Right lobe of liver (tissue), 6 donors: ENCODE measurements around the gene TUB. TPM values are rescaled to one million over a fixed set of nuclear protein-coding genes. Genes with fewer than 3 reads are reported as not detected.

Source experiments
- ATAC-seq, 4 donors: fragments of 200-7000 bp; cut with Tn5 transposase; one replicate each; pipeline ENCODE4 v1.9.1; 2020; ENCODE audit warnings: mild to moderate bottlenecking in 4 of 4, moderate library complexity in 4 of 4
- DNase-seq, 3 donors: peaks; one replicate each; pipeline ENCODE4 v3.0.0-alpha.2; 2020
- H3K27ac ChIP-seq, 3 donors: fragments of 200-600 bp; one replicate each; pipeline ENCODE4 v1.8.0; 2022
- H3K27me3 ChIP-seq, 2 donors: fragments of 200-600 bp; one replicate each; pipeline ENCODE4 v1.8.0; 2022
- H3K36me3 ChIP-seq, 4 donors: fragments of 200-600 bp; sonication (generic) in 1 of 4; one replicate each; pipeline versions ENCODE4 v1.5.1 to v1.8.0; 2017 to 2022; ENCODE audit warnings: control low read depth in 1 of 4
- H3K4me1 ChIP-seq, 4 donors: fragments of 200-600 bp; sonication (generic) in 1 of 4; one replicate each; pipeline versions ENCODE4 v1.5.1 to v1.8.0; 2017 to 2022; ENCODE audit warnings: control low read depth in 1 of 4
- H3K4me3 ChIP-seq, 3 donors: fragments of 200-600 bp; one replicate each; pipeline ENCODE4 v1.8.0; 2022
- H3K9me3 ChIP-seq, 4 donors: fragments of 200-600 bp; sonication (generic) in 1 of 4; one replicate each; pipeline versions ENCODE4 v1.5.1 to v1.8.0; 2017 to 2022; ENCODE audit warnings: control low read depth in 1 of 4
- CTCF ChIP-seq, 4 donors: fragments of 200-600 bp in 3 of 4; fragments of 450-650 bp in 1 of 4; IDR thresholded peaks; one replicate each; pipeline versions ENCODE4 v1.5.1 to v1.8.0; 2016 to 2022; ENCODE audit warnings: antibody characterized with exemption in 4 of 4, mild to moderate bottlenecking in 2 of 4
- POLR2A ChIP-seq: fragments of 450-650 bp; IDR thresholded peaks from one replicate; pipeline ENCODE4 v1.6.1; 2017; ENCODE audit warnings: antibody characterized with exemption, mild to moderate bottlenecking
- WGBS: methylation state at CpG from one replicate; pipeline ENCODE4 v1.1.6; 2018; ENCODE audit warnings: low coverage, low lambda C conversion rate; ENCODE audit not compliant: insufficient coverage; ENCODE audit errors: missing lambda C conversion rate; 5-methylcytosine and 5-hydroxymethylcytosine counted together
- intact Hi-C, 2 donors: fragments of 100-400 bp; cut with DNase I; formaldehyde crosslinking; loops; one replicate each; pipeline versions ENCODE4 v1.11.2 to v1.14.1; 2022
- total RNA-seq, 6 experiments: library from RNA; depleted of rRNA in 2 of 6; stranded (reverse); fragments of >200 nt in 2 of 6; fragmentation: NEBNext Ultra II Directional in 3 of 6; extraction: Animal tissue kit (Norgen Biotek cat#: 25700) in 3 of 6; gene quantifications; one replicate each; pipeline versions ENCODE4 v1.1.0 to v1.2.4, GENCODE V29; 2016 to 2023
- donor health status: DM: no; HTN: yes; CAD: no.
- donor health status: DM: no; HTN: no; CAD: no.
- donor health status: DM: no; HTN: no; CAD: no.
- donor health status: DM: no; HTN: yes; CAD: no.
- donor health status: DM: no; HTN: yes; CAD: no.

The TUB gene
- total RNA-seq, 6 experiments from 2014 or later: 0.42 to 3.1 (median 0.89) TPM

DNA sequence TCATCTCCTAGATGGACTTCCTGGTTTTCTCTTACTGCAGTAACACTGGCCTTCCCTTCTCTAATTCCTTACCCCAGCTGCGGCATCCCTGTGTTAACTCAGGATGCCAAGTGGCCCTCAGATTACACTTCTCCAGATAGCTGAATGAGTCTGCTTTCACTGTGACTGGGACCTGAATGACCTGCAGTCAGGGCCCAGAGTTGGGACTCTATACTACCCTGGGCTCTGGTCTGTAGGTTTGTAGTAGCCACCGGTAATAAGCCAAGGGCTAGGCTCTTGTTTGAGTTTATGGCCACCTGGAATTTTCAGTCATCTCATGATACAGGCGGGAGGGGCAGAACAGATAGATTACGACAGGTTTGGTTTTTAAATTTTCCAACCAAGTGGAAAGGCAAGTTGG lies 24.1 kb downstream of the TUB start:
- TF ChIP-seq CTCF (IDR thresholded peaks at IDR 0.05) (no peak), POLR2A (no peak)
- Histone ChIP-seq H3K9me3 (no peaks in the 10 kb centered on the region), H3K27ac (no peak overlapping the region), H3K36me3 (no peaks in the 10 kb centered on the region), H3K27me3 (no peaks in the 10 kb centered on the region), H3K4me3 (no peak overlapping the region), H3K4me1 (no peaks in the 10 kb centered on the region)
- ATAC-seq (no peak), DNase-seq (no peak)
- 83% methylated on average over 2 of the region's 4 CpGs for WGBS
- intact Hi-C loops: no loop called here

DNA sequence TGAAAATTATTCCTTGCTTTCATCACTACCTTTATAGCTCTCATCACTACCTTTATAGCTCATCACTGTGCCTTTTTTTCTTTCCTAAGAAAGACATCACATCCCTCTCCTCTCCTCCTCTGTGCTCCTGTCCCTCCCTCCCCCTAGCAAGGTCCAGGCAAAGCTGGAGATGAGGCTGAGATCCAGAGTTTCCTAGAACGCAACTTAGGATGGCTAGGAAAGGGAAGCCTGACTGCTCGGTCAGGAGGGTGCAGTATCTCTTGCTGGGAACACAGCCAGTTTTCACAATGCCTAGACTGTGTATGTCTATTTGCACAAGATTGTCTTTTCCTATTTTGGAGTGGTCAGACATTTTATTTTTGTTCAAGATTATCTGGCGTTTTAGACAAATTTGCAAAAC lies 24.7 kb downstream of the TUB start:
- TF ChIP-seq POLR2A (no peak), CTCF (IDR thresholded peaks at IDR 0.05) (no peak)
- Histone ChIP-seq H3K36me3 (no peaks in the 10 kb centered on the region), H3K9me3 (no peaks in the 10 kb centered on the region), H3K4me3 (no peak overlapping the region), H3K27ac (no peak overlapping the region), H3K27me3 (no peaks in the 10 kb centered on the region), H3K4me1 (no peaks in the 10 kb centered on the region)
- ATAC-seq: no peak
- 68% methylated on average over 2 of the region's 3 CpGs for WGBS
- no peak for DNase-seq
- intact Hi-C loops: no loop called here

GRCh38 chr11:8106679-8107078 lies 25.7 kb downstream of the TUB start:
- TF ChIP-seq CTCF (IDR thresholded peaks at IDR 0.05) (no peak), POLR2A (no peak)
- intact Hi-C loops: no loop called here
- Histone ChIP-seq H3K36me3 (no peaks in the 10 kb centered on the region), H3K27me3 (no peaks in the 10 kb centered on the region), H3K9me3 (no peaks in the 10 kb centered on the region), H3K27ac (no peak overlapping the region), H3K4me3 (no peak overlapping the region), H3K4me1 (no peaks in the 10 kb centered on the region)
- ATAC-seq (no peak), DNase-seq (no peak)
- 100% methylated on average over 2 of the region's 2 CpGs for WGBS

DNA sequence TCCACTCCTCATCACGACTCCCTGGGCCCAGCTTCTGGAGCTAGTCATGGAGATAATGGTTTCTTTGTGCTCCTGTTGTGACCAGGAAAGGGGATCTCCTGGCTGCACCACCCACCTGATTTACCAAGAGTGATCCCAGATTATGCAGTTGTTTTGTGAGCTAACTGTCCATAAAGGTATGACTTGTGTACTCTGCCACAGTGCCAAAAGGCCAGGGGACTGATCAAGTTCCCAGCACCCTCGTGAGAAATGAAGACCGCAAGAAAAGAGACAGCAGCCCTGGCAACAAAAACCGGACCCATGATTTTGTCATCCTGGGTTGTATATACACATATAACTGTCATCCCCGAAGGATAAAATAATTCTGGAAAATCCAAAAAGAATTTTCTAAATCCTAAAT lies 26.6 kb downstream of the TUB start:
- intact Hi-C loops: no loop called here
- no peak for DNase-seq
- H3K4me1 ChIP-seq: no peaks in the 10 kb centered on the region
- H3K27ac ChIP-seq: no peak overlapping the region
- no peak for TF ChIP-seq POLR2A
- TF ChIP-seq CTCF (IDR thresholded peaks at IDR 0.05): no peak
- WGBS: 94% methylated on average over 5 of the region's 5 CpGs
- no peak overlapping the region for H3K4me3 ChIP-seq
- ATAC-seq: no peak
- no peaks in the 10 kb centered on the region for H3K27me3 ChIP-seq
- no peaks in the 10 kb centered on the region for H3K9me3 ChIP-seq
- H3K36me3 ChIP-seq: no peaks in the 10 kb centered on the region

GRCh38 chr11:8108421-8108820 lies 27.4 kb downstream of the TUB start:
- TF ChIP-seq POLR2A (no peak), CTCF (IDR thresholded peaks at IDR 0.05) (no peak)
- no peaks in the 10 kb centered on the region for H3K27me3 ChIP-seq
- intact Hi-C loops: no loop called here
- no peaks in the 10 kb centered on the region for H3K4me1 ChIP-seq
- ATAC-seq (no peak), DNase-seq (no peak)
- 22% methylated on average over 2 of the region's 2 CpGs for WGBS
- no peak overlapping the region for H3K4me3 ChIP-seq
- H3K36me3 ChIP-seq: no peaks in the 10 kb centered on the region
- H3K9me3 ChIP-seq: no peaks in the 10 kb centered on the region
- no peak overlapping the region for H3K27ac ChIP-seq
